Skeletal muscle cell (primary cell): ENCODE data around the gene BIRC7.

ENCODE experiments used
- DNase-seq: peaks from one replicate; pipeline ENCODE4 v3.0.0-alpha.2; 2010; ENCODE audit warnings: low read depth
- H3K4me3 ChIP-seq: 2 replicates; pipeline ENCODE4 v1.5.1; 2011; ENCODE audit warnings: low read depth, mild to moderate bottlenecking, control low read depth, low read length, moderate library complexity

The BIRC7 gene

GRCh38 chr20:63287697-63288580 lies 52.2 kb downstream of the BIRC7 start:
- no peak overlapping the region for H3K4me3 ChIP-seq
- DNase-seq: no peak

GRCh38 chr20:63288581-63289251 lies 53.0 kb downstream of the BIRC7 start:
- no peak for DNase-seq
- H3K4me3 ChIP-seq: no peak overlapping the region

GRCh38 chr20:63289311-63290135 lies 53.8 kb downstream of the BIRC7 start:
- no peak overlapping the region for H3K4me3 ChIP-seq
- DNase-seq: no peak
